HEK293 (cell line): ENCODE measurements around the gene CARD11.

Experiments
- ZNF585B ChIP-seq: fragments of 450-650 bp; formaldehyde crosslinking; IDR thresholded peaks from 2 replicates; pipeline ENCODE4 v1.5.1; 2016; ENCODE audit warnings: missing biosample characterization, missing genetic modification characterization
- ZNF76 ChIP-seq: fragments of 450-650 bp; formaldehyde crosslinking; IDR thresholded peaks from 2 replicates; pipeline ENCODE4; 2016; ENCODE audit warnings: low read depth, missing biosample characterization, missing genetic modification characterization, borderline replicate concordance
- TF ChIP-seq, protein P1 (sequence below): fragments of 450-650 bp; formaldehyde crosslinking; IDR thresholded peaks from 2 replicates; pipeline ENCODE4 v1.5.1; 2016; ENCODE audit warnings: missing biosample characterization, missing genetic modification characterization
- TF ChIP-seq, protein P2 (sequence below): fragments of 450-650 bp; formaldehyde crosslinking; IDR thresholded peaks from 2 replicates; pipeline ENCODE4 v1.5.1; 2016; ENCODE audit warnings: missing biosample characterization, missing genetic modification characterization

DNA sequence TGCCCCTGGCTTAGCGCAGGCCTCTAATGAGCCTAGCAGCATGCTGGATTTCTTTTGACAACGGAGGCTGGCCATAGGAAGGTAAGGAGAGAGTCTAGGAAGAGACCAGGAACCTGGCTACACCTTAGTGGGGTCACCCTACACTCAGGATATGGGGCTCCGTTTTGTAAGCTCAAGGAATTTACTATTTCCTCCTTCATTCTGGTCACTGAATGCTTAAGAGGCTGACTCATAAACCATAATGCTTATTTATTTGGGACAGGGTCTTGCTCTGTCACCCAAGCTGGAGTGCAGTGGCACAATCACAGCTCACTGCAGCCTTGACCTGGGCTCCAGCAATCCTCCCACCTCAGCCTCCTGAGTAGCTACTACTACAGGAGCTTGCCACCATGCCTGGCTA, 38.4 kb downstream of the CARD11 start:
- TF ChIP-seq ZNF76 (tag by site-specific recombination), result no peak
- TF ChIP-seq, protein P1, sequence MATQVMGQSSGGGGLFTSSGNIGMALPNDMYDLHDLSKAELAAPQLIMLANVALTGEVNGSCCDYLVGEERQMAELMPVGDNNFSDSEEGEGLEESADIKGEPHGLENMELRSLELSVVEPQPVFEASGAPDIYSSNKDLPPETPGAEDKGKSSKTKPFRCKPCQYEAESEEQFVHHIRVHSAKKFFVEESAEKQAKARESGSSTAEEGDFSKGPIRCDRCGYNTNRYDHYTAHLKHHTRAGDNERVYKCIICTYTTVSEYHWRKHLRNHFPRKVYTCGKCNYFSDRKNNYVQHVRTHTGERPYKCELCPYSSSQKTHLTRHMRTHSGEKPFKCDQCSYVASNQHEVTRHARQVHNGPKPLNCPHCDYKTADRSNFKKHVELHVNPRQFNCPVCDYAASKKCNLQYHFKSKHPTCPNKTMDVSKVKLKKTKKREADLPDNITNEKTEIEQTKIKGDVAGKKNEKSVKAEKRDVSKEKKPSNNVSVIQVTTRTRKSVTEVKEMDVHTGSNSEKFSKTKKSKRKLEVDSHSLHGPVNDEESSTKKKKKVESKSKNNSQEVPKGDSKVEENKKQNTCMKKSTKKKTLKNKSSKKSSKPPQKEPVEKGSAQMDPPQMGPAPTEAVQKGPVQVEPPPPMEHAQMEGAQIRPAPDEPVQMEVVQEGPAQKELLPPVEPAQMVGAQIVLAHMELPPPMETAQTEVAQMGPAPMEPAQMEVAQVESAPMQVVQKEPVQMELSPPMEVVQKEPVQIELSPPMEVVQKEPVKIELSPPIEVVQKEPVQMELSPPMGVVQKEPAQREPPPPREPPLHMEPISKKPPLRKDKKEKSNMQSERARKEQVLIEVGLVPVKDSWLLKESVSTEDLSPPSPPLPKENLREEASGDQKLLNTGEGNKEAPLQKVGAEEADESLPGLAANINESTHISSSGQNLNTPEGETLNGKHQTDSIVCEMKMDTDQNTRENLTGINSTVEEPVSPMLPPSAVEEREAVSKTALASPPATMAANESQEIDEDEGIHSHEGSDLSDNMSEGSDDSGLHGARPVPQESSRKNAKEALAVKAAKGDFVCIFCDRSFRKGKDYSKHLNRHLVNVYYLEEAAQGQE, result no peak
- TF ChIP-seq, protein P2, sequence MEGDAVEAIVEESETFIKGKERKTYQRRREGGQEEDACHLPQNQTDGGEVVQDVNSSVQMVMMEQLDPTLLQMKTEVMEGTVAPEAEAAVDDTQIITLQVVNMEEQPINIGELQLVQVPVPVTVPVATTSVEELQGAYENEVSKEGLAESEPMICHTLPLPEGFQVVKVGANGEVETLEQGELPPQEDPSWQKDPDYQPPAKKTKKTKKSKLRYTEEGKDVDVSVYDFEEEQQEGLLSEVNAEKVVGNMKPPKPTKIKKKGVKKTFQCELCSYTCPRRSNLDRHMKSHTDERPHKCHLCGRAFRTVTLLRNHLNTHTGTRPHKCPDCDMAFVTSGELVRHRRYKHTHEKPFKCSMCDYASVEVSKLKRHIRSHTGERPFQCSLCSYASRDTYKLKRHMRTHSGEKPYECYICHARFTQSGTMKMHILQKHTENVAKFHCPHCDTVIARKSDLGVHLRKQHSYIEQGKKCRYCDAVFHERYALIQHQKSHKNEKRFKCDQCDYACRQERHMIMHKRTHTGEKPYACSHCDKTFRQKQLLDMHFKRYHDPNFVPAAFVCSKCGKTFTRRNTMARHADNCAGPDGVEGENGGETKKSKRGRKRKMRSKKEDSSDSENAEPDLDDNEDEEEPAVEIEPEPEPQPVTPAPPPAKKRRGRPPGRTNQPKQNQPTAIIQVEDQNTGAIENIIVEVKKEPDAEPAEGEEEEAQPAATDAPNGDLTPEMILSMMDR, result no peak
- no peak for TF ChIP-seq ZNF585B (tag by site-specific recombination)
